ENCODE measurements around the gene EFNA2. TPM values are rescaled to one million over a fixed set of nuclear protein-coding genes. Genes with fewer than 3 reads are reported as not detected.
"Not testable (repeated sequence)": the region's sequence is repeated elsewhere in the genome, so short reads cannot be mapped to it uniquely, and the experiment has no call there.

Gene EFNA2
- total RNA-seq, 1 donor from 2014 or later: 3.8 TPM

DNA sequence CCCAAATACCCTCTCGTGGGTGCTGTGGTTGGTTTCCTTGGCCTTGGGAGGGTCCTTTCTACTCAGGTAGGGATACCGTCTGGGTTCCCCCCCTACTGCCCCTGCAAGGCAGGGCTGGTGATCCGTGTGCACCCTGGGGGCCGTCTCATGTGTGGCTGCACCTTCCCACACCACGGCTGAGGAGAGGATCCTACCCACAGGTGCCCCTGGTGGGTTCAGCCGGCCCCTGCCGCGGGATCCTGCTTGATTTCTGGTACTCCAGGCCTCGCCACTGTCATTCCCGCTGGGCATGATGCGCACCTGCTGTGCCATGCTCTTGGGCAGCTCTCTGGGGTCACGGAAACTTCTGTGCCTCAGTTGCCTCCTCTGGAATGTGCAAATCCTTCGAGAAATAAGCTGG is 30.8 kb downstream of the EFNA2 start:
- TF ChIP-seq, protein P1, sequence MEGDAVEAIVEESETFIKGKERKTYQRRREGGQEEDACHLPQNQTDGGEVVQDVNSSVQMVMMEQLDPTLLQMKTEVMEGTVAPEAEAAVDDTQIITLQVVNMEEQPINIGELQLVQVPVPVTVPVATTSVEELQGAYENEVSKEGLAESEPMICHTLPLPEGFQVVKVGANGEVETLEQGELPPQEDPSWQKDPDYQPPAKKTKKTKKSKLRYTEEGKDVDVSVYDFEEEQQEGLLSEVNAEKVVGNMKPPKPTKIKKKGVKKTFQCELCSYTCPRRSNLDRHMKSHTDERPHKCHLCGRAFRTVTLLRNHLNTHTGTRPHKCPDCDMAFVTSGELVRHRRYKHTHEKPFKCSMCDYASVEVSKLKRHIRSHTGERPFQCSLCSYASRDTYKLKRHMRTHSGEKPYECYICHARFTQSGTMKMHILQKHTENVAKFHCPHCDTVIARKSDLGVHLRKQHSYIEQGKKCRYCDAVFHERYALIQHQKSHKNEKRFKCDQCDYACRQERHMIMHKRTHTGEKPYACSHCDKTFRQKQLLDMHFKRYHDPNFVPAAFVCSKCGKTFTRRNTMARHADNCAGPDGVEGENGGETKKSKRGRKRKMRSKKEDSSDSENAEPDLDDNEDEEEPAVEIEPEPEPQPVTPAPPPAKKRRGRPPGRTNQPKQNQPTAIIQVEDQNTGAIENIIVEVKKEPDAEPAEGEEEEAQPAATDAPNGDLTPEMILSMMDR (IDR thresholded peaks at IDR 0.05): no peak
- no peak for DNase-seq (ENCODE audit: extremely low spot score, unreplicated experiment)
- no peak overlapping the region for H3K27ac Mint-ChIP-seq (ENCODE audit: unreplicated experiment)
- H3K27me3 Mint-ChIP-seq (ENCODE audit: unreplicated experiment): peaks cover 10% of the 10 kb centered on the region
- no peaks in the 10 kb centered on the region for H3K36me3 Mint-ChIP-seq (ENCODE audit: unreplicated experiment)
- H3K4me1 Mint-ChIP-seq (ENCODE audit: unreplicated experiment): peaks cover 7% of the 10 kb centered on the region
- no peak overlapping the region for H3K4me3 Mint-ChIP-seq (ENCODE audit: unreplicated experiment)
- no peaks in the 10 kb centered on the region for H3K9me3 Mint-ChIP-seq (ENCODE audit: unreplicated experiment)

- no peak overlapping the region for H3K4me3 Mint-ChIP-seq (ENCODE audit: unreplicated experiment)
- no peaks in the 10 kb centered on the region for H3K36me3 Mint-ChIP-seq (ENCODE audit: unreplicated experiment)
- H3K4me1 Mint-ChIP-seq (ENCODE audit: unreplicated experiment): peaks cover 7% of the 10 kb centered on the region
- no peak overlapping the region for H3K27ac Mint-ChIP-seq (ENCODE audit: unreplicated experiment)
- DNase-seq (ENCODE audit: extremely low spot score, unreplicated experiment): no peak
- peaks cover 10% of the 10 kb centered on the region for H3K27me3 Mint-ChIP-seq (ENCODE audit: unreplicated experiment)
- H3K9me3 Mint-ChIP-seq (ENCODE audit: unreplicated experiment): no peaks in the 10 kb centered on the region
- TF ChIP-seq, protein P1 (IDR thresholded peaks at IDR 0.05): no peak
These were observed 31.8 kb downstream of the EFNA2 start for GRCh38 chr19:1317274-1318003.

DNA sequence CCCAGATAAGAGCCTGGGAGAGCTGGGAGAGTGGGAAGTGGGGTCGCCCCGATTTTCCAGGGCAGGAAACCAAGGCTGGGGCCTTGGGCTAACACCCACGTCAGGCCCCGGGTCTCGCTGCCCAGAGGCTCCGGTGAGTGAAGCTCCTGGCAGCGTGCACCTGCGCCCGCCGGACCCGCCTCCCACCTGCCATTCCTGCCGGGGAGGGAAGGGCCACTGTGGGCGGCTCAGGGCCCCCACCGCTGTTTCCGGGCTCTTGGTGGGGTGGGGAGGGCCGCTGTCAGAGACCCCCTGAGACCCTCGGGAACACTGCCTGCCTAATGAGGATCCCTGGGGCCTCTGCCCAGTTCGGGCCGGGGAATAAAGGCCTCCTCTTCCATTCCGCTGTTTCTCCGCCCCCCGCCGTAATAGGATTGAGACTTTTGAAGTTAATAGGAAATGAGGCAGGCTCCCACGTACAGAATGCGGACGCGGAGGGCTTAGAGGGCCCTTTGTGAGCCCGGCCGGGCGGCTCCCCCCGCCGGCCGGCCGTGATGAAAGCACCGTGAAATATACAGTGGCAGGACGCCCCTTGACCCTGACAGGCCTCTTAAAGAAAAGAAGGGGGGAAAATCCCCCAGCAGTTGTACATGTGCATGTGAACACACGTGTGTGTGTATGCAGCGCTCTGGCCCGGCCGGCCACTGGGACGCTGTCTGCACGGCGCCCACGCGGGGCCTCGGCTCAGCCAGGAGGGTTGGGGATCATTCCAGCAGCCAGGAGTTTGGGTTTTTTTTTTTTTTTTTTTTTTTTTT is 33.2 kb downstream of the EFNA2 start:
- Mint-ChIP-seq H3K4me3 (ENCODE audit: unreplicated experiment) (no peak overlapping the region), H3K36me3 (ENCODE audit: unreplicated experiment) (no peaks in the 10 kb centered on the region), H3K27me3 (ENCODE audit: unreplicated experiment) (peaks cover 10% of the 10 kb centered on the region), H3K9me3 (ENCODE audit: unreplicated experiment) (no peaks in the 10 kb centered on the region), H3K27ac (ENCODE audit: unreplicated experiment) (no peak overlapping the region), H3K4me1 (ENCODE audit: unreplicated experiment) (peaks cover under 1% of the 10 kb centered on the region)
- TF ChIP-seq, protein P1 (IDR thresholded peaks at IDR 0.05): no peak
- DNase-seq (ENCODE audit: extremely low spot score, unreplicated experiment): no peak

- H3K36me3 Mint-ChIP-seq (ENCODE audit: unreplicated experiment); H3K27ac Mint-ChIP-seq (ENCODE audit: unreplicated experiment); H3K4me3 Mint-ChIP-seq (ENCODE audit: unreplicated experiment); H3K4me1 Mint-ChIP-seq (ENCODE audit: unreplicated experiment); H3K9me3 Mint-ChIP-seq (ENCODE audit: unreplicated experiment); DNase-seq (ENCODE audit: extremely low spot score, unreplicated experiment): not testable (repeated sequence)
- peaks cover 10% of the 10 kb centered on the region for H3K27me3 Mint-ChIP-seq (ENCODE audit: unreplicated experiment)
These were observed 34.6 kb downstream of the EFNA2 start for GRCh38 chr19:1320282-1320650.

DNA sequence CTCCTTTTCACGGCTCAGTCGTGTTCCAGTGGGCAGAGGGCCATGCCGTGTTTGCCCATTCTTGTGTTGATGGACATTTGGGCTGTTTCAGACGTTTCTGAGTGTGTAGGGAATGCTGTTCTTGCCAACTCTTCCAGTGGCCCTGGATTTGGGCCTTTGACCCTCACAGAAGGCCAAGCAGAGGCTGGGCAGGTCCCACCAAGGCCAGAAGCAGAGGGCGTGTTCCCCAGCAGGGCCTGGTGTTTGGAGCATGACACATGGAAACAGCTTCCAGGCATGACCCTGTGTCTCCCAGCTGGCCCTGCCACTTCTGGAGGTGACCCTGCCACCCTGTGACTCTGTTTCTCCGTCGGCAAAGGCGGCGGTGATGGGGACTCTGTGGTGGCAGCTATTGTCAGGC is 35.9 kb downstream of the EFNA2 start:
- Mint-ChIP-seq H3K4me3 (ENCODE audit: unreplicated experiment) (no peak overlapping the region), H3K9me3 (ENCODE audit: unreplicated experiment) (no peaks in the 10 kb centered on the region), H3K4me1 (ENCODE audit: unreplicated experiment) (no peaks in the 10 kb centered on the region), H3K36me3 (ENCODE audit: unreplicated experiment) (no peaks in the 10 kb centered on the region), H3K27me3 (ENCODE audit: unreplicated experiment) (peaks cover 10% of the 10 kb centered on the region), H3K27ac (ENCODE audit: unreplicated experiment) (no peak overlapping the region)
- TF ChIP-seq, protein P1 (IDR thresholded peaks at IDR 0.05): no peak
- DNase-seq (ENCODE audit: extremely low spot score, unreplicated experiment): no peak

Measured in osteocyte (in vitro differentiated cells).